Hippocampal formation (tissue), 2 donors: ENCODE measurements around the gene ADNP2.

Source experiments
- DNase-seq, 2 donors: peaks; one replicate each; lab custom pipeline; 2025; lab: John Stamatoyannopoulos, UW

ADNP2 gene

DNA sequence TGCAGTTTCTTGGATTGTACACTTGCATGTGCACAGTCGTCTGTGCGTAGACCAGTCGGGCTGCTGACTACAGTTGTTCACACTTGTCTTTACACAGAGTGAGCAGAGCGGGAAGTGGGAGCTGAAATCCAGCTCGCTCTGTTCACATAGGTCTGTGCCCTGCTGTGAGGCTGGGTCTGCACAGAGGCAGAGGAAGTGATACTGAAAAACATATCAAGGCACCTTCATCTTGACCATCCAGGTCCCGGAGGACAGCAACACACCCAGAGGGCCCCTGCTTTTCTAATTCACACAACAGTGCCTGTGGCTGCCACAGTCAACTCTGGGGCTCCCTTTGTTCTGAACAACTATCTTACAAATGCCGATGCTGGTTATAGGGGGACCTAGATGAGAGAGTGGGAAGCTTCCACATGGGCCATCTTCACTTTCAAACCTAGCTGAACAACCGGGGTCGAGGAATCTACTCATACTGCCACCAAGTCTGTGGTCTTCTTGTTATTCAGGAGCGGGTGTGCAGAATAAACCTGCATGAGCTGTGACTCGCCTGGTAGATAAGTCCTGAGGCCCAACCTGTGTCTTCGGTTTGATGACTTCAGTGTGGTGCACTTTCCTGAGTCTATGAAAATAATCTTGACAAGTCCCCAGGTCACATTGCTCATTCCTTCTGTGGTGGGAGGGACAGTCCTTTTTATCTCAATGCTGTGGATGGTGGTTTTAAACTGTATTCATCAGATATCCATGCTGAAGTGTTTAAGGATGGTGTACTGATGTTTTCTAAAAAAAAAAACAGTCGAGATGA is 3.5 kb upstream of the ADNP2 start:
- no peak for DNase-seq

DNA sequence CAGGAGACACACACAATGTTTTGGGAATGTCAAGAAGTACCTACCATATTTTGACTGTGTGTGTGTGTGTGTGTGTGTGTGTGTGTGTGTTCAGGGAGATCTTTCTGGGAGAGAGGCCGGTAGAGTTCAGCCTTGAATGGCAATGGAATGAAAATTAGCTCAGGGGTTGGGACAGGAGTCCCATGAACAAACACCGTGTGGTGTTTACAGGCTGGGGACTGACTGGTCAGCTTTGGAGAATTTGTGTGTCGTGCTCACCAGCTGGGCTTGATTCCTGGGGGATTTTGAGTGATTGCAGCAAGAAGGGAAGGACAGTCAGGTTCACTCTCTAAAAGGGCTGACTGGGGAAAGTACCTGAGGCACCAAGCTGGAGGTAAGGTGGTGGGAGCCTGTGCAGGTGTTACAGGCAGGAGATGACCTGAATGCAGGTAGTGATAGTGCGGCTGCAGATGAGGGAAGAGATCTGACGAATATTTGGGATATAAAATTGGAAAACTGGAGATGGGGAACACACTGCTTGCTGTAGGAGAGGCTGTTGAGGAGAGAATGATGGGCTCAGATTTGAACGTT is 2.5 kb upstream of the ADNP2 start:
- DNase-seq = no peak

DNA sequence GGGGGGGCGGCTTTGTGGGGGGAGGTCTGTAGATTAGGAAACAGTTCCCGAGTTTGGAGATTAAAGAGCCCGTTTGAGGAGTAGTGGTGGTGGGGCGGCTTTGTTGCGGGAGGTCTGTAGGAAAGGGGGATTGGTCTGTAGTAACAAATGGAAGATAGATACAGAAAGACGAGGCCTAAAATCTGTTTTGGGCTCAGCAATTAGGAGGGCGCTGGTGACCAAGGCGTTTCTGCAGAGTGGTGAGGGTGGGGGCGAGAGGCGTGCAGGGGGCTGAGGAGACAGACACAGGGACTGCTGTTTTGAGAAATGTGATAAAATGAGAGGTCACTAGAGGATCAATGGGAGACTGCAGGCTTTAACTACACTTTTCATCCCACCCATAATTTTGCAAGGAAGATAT is 1.6 kb upstream of the ADNP2 start:
- DNase-seq = no peak

DNA sequence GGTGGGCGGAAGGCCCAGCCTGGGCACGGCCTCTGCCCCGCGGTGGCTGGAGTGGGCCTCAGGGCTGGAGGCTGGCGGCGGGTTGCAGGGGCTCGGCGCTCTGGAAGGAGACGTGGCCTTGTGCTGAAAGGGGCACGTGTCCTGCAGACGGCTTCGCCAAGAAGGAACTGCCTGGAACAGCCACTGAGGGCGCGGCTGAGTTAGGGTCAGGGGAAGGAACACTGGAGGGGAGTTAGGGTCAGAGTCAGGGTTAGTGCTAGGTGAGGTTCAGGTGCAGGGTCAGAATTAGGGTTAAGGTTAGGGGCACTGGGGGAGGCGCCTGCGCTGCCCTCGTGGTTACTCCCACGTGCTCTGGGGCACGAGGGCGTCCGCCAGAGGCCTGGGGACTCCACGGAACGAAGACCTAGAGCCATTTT is 933 bp upstream of the ADNP2 start:
- DNase-seq = no peak

DNA sequence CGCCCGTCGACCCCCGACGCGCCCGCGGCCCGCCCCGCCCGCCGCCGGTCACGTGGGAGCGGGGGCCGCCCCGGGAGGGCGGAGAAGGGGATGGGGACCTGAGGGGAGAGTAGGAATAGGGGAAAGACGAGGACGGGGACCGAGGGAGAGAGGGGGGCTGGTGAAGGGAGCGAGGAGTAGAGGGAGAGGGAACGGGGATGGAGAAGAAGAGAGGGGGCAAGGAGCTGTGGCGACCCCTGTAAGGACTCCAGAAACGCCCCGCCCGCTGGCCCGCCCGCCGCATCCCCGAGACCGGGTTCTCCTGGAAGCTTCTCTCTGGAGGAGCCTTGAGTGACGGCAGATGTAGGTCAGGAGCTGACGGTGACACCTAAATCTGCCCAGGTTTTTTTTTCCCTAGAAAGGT is 615 bp downstream of the ADNP2 start:
- no peak for DNase-seq

DNA sequence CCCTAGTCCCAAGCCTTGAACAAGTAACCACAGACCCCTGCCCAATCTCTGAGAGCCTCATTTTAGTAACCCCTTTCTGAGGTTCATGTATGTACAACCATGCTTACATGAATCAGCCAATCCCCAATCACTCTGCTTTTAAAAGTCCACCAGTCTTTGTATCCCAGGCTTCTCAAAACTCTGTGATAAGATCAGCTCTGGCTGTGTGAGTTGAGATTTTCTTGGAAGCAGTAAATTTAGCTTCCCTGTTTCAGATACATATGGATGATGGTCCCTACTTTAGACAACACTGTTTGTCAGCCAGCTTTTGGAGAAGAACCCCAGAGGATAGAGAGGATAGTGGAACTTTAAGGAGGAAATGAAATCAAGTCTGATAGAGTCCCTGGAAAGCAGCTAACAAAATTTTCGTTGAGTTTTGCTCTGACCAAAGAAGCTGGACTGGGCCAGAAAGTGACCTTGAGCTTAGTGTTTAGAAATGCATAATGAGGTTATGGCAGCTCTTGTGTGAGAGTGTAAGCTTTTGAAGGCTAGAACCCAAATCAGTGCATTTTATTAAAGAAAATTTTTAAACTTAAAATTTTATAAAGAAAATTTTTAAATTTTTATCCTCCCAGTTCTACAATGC is 3.7 kb downstream of the ADNP2 start:
- no peak for DNase-seq

DNA sequence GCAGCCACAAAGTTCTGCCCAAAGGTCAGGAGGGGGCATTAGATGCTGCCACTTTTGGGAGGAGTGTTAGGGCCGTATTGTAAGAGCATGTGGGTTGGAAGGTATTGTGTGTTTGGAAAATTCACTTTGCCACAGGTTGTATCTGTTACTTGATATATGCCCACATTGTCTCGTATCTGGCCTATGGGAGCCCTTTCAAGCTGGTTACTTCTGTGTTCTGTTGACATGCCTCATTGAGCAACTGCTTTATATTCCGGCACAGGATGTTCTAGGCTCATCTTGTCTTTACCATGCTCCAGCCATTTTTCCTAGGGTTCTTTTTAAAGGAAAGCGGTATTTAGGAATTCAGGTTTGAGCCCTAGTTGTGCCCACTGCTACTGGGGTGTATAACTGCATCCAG is 6.0 kb downstream of the ADNP2 start:
- no peak for DNase-seq

DNA sequence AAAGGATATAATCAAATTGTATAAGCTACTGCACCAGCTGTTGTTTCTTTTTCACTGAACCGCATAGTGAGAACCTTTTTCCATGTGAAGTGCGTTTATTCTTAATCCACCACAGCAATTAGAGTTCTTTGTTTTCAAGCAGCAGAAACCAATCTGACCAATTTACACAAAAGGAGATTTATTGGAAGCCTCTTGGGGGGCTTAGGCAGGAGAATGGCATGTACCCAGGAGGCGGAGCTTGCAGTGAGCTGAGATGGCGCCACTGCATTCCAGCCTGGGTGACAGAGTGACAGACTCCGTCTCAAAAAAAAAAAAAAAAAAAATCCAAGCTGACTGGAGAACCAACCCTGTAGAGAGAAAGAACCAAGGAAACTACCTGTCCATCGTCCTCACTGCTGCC is 10.0 kb downstream of the ADNP2 start:
- DNase-seq = no peak

DNA sequence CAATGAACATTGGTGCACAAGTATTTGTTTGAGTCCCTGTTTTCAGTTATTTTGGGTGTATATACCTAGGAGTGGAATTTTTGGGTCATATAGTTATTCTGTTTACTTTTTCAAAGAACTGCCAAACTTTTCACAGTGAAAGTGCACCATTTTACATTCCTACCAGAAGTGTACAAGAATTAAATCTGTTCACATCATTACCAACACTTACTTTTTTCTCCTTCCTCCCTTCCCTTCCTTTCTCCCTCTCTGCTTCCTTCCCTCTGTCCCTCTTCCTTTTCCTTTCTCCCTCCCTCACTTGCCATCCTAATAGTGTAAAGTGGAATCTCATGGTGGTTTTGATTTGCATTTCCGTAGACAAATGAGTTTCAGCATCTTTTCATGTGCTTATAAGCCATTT is 11.9 kb downstream of the ADNP2 start:
- no peak for DNase-seq

DNA sequence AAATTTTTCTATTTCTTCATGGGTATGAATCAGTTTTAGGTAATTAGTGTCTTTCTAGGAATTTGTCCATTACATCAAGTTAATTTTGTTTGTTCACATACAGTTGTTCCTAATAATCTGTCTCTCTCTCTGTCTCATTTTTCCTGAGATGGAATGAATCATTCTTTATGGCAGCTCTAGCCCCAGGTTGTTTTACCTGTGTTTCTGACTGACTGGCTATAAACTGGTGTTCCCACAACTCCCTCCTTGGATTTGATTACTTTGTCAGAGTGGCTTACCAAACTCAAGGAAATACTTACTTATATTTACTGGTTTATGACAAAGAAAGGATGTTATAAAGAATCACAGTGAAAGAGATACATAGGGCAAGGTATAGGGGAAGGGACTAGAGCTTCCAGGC is 15.1 kb downstream of the ADNP2 start:
- no peak for DNase-seq

DNA sequence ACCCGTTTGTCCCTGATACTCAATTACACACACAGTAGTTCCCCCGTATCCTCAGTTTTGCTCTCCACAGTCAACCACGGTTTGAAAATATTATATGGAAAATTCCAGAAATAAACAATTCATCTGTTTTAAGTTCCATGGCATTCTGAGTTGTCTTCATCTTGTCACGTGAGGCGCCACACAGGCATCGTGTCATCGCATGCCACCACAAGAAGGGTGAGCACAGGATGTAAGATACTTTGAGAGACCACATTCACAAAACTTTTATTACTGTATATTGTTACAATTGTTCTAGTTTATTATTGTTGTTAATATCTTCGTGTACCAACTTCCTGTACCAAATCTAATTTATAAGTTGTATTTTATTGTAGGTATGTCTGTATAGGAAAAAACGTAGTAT is 17.7 kb downstream of the ADNP2 start:
- no peak for DNase-seq

DNA sequence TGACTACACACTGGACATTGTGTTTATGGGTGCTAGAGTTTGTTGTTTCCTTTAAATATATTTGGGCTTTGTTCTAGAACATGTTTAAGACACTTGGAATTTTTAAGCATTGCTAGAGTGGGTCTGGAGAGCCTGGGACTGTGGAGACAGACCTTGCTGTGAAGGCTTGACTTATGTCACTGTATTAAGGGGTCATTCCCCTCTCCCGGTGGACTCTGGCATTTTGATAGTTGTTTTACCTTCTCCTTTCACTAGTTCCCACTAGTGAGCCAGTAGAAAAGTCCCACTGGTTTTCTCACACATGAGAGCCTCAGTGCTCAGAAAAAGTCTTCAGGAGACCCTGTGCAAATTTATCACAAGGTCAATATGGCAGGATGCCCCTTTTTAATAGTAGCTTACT is 18.6 kb downstream of the ADNP2 start:
- DNase-seq = no peak

DNA sequence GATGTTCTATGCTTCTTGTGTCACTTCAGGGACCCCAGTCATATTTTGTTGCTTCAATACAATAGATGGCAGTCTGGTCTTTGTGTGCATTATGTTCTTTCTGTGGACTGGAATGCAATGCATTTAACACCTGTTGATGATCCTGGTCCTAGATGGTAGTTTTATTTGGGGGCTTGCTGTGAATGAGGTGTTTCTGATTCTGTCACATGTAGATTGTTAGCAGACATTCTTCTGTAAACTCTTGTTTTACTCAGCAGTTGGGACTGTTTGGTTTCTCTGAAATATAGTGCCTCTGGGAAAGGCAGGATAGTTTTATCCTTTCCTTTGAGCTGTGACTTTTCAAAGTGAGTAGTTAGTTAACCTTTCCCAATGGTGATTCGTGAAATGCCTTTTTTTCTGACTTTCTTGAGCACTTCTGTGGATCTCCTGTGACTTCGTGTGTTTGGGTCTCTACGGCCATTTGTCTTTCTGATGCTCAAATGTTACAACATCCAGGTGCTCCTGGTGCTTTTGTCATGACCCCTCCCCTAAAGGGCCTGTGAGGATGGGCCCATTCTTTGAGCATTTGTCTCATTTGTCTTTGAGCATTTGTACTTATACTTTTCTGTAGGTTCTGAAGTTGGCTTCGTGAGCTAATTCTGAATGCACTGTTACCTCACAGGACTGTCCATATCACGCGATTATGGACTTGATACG is 20.8 kb downstream of the ADNP2 start:
- no peak for DNase-seq

DNA sequence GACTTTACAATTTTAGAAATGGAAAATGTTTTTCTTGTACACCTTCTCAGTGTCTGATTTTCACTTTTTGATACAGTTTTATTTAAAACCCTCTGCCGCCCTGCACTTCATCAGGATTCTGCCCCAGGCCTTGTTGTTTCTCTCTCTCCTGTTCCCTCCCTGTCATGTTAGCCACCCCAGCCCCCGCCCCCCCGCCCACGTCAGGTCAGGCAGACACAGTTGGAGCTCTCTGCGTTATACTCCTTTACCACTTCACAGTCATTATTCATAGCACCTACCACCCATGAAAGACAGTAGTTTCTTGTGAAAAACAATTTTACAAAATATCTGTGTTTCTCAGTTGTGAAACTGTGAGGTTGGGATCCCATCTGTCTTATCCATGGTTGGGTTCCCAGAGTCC is 21.5 kb downstream of the ADNP2 start:
- no peak for DNase-seq

DNA sequence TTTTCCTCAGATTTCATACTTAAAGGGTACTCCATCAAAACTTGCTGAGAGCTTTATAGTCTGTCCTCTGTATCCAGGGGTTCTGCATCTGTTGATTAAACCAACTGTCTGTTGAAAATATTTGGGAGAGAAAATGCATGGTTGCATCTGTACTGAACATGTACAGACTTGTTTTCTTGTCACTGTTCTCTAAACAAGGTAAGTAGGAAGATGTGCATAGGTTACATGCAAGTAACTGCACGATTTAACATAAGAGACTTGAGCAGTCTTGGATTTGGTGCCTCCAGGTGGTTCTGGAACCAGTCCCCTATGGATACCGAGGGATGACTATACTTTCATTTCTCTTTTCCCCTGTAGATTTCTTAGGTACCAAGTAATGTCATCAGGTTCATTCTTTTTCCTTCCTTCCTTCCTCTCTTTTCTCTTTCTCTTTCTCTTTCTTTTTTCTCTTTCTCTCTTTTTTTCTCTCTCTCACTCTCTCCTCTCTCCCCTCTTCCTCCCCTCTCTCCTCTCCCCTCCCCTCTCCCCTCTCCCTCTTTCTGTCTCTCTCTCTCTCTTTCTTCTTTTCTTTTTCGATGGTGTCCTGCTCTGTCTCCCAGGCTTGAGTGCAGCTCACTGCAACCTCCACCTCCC is 23.2 kb downstream of the ADNP2 start:
- DNase-seq = no peak

DNA sequence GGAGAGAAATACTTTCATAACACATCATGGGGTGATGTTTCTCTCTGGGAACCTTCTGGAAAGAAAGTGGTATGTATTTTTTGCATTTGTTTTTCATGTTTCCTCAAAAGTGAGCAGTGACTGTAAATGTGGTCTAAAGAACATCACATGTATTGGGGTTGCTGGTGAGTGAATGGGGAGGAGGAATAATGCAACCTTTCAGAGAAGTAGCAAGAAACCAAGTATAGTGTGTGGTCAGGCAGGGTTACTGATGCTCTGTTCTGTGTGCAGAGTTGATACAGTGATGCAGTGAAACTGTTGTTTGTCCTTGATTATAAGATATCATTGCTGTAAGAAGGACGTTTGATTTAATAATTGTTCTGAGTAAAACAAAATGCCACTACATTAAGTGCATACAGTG is 24.1 kb downstream of the ADNP2 start:
- no peak for DNase-seq

DNA sequence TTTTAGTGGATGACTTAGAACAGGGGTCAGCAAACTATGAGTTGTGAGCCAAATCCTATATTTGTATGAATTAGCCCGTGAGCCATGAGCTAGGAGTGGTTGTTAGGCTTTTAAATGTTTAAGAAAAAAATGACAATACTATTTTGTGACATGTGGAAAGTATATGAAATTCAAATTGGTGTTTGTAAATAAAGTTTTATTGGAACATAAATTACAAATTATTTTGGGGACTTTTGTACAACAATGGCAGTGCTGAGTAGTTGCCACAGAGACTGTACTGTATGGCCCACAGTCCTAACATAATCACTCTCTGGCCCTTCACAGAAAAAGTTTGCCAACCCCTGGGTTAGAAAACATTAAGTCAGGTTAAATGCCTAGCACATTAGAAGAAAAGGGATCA is 26.1 kb downstream of the ADNP2 start:
- DNase-seq = no peak

DNA sequence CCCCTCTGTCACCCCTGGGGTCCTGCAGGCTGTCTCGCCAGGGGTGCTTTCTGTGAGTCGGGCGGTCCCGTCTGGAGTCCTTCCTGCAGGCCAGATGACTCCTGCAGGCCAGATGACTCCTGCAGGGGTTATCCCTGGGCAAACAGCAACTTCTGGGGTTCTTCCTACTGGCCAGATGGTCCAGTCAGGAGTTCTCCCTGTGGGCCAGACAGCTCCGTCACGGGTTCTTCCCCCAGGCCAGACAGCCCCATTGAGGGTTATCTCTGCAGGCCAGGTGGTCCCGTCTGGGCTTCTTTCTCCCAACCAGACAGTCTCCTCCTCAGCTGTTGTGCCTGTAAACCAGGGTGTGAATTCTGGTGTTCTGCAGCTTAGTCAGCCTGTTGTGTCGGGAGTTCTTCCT is 27.6 kb downstream of the ADNP2 start:
- DNase-seq = no peak

DNA sequence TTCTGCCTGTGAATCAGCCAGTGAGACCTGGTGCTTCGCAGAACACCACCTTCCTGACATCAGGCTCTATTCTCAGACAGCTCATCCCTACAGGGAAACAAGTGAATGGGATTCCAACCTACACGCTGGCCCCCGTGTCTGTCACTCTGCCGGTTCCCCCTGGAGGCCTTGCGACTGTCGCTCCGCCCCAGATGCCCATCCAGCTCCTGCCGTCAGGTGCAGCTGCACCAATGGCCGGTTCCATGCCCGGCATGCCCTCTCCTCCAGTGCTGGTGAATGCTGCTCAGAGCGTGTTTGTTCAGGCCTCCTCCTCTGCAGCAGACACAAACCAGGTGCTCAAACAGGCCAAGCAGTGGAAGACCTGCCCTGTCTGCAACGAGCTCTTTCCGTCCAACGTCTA is 28.1 kb downstream of the ADNP2 start:
- DNase-seq = no peak

DNA sequence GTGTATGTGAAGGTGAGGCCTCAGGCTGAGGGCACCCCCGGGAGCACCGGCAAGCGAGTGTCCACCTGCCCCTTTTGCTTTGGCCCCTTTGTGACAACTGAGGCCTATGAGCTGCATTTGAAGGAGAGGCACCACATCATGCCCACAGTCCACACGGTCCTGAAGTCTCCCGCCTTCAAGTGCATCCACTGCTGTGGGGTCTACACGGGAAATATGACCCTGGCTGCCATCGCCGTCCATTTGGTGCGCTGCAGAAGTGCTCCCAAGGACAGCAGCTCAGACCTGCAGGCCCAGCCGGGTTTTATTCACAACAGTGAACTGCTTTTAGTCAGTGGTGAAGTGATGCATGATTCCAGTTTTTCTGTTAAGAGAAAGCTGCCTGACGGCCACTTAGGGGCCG is 28.9 kb downstream of the ADNP2 start:
- DNase-seq = no peak

DNA sequence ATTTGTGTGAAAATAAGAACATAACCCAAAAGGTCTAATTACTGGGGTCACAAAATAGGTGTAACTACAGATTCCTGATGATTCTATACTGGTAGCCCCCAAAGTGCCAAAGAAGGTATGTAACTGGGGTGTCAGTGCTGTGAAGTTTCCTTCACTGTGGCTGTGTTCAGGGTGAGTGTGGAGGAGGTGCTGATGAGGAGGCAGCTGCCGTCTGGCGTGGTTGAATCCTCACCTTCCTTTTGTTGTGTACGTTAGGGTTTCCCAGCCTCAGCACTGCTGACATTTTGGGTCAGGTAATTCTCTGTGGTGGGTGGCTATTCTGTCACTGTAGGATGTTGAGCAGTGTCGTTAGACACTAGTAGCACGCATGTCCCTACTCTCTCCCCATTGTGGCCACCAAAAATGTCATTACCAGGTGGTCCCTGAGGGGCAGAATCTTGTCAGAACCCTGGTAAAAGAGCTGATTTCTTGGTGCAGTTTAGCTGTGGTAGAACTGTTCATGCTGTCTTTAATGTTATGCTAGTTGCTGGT is 31.5 kb downstream of the ADNP2 start:
- no peak for DNase-seq

DNA sequence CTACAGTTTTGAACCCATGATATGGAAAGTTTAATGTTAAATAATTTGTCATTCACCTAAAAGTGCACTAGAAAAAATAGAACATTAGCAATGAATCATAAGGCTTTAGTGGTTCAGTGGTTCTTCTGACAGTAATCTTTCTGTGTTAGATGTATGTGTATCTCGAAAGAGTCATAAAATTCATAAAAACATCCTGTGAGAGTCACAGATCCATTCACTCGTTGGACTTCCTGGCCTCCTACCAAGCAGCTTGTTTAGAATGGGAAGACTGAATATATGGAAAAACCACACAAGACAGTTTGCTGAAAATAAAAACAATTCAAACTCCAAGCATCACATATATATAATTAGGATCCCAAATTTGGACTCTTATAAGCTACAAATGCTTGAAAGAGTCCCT is 34.8 kb downstream of the ADNP2 start:
- no peak for DNase-seq
